ENCODE data around the gene CD28.

DNA sequence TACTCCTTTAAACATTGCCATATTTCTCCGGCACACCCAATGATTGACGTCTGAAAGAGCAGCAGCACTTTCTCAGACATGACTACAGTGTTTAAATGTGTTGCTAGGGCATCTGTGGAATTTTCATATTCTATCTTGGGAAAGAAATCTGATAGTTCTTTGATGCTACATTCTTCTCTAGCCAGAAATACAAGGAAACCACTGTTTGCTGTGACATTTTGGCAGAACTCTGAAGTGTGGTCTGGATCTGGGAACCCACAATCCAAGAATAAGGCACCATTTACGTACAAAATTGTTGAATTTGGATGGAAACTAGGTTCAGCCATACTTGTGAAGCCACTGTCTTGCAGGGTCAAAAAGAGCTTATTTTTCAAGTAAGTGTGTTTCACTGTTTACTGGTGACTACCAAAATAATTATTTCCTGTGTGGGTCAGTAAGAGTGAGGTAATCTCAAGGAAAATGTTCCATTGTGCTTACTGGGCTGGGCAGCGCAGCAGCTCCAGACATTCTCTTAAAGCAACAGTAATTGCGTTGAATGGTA lies 21.3 kb upstream of the CD28 start:
- TF ChIP-seq, protein P1, sequence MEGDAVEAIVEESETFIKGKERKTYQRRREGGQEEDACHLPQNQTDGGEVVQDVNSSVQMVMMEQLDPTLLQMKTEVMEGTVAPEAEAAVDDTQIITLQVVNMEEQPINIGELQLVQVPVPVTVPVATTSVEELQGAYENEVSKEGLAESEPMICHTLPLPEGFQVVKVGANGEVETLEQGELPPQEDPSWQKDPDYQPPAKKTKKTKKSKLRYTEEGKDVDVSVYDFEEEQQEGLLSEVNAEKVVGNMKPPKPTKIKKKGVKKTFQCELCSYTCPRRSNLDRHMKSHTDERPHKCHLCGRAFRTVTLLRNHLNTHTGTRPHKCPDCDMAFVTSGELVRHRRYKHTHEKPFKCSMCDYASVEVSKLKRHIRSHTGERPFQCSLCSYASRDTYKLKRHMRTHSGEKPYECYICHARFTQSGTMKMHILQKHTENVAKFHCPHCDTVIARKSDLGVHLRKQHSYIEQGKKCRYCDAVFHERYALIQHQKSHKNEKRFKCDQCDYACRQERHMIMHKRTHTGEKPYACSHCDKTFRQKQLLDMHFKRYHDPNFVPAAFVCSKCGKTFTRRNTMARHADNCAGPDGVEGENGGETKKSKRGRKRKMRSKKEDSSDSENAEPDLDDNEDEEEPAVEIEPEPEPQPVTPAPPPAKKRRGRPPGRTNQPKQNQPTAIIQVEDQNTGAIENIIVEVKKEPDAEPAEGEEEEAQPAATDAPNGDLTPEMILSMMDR (IDR thresholded peaks at IDR 0.05): no peak
- no peak for TF ChIP-seq RAD21 (conservative IDR thresholded peaks at IDR 0.05 in 1 of 2, IDR thresholded peaks at IDR 0.05 in 1 of 2)
- TF ChIP-seq POLR2A (IDR thresholded peaks at IDR 0.05; ENCODE audit: low read length): no peak
- no peak for TF ChIP-seq JUN (IDR thresholded peaks at IDR 0.05)
- TF ChIP-seq JUNB (IDR thresholded peaks at IDR 0.05): no peak
- no peak for TF ChIP-seq CHD2 (IDR thresholded peaks at IDR 0.05; ENCODE audit: low read length, partially characterized antibody)
- TF ChIP-seq FOSL2 (IDR thresholded peaks at IDR 0.05): no peak
- no peak for TF ChIP-seq FOSL2 (CRISPR knock-in tag; IDR thresholded peaks at IDR 0.05)
- TF ChIP-seq, protein P2, sequence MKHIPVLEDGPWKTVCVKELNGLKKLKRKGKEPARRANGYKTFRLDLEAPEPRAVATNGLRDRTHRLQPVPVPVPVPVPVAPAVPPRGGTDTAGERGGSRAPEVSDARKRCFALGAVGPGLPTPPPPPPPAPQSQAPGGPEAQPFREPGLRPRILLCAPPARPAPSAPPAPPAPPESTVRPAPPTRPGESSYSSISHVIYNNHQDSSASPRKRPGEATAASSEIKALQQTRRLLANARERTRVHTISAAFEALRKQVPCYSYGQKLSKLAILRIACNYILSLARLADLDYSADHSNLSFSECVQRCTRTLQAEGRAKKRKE (CRISPR knock-in tag; IDR thresholded peaks at IDR 0.05; ENCODE audit: low read depth): no peak
- TF ChIP-seq ESRRA (IDR thresholded peaks at IDR 0.05; ENCODE audit: borderline replicate concordance, low read length): no peak
- TF ChIP-seq KDM1A (IDR thresholded peaks at IDR 0.05; ENCODE audit: low read depth): no peak
- TF ChIP-seq NFE2L2 (conservative IDR thresholded peaks at IDR 0.05; ENCODE audit: low read length): no peak
